Raji (cell line): Measurements from ENCODE around the gene ADAMTSL4.

Experiments
- POLR2A ChIP-seq: IDR thresholded peaks from 2 replicates; pipeline ENCODE4 v1.6.1; 2011; ENCODE audit warnings: low read depth, low read length, control low read depth; ENCODE audit not compliant: insufficient read depth

Gene ADAMTSL4

DNA sequence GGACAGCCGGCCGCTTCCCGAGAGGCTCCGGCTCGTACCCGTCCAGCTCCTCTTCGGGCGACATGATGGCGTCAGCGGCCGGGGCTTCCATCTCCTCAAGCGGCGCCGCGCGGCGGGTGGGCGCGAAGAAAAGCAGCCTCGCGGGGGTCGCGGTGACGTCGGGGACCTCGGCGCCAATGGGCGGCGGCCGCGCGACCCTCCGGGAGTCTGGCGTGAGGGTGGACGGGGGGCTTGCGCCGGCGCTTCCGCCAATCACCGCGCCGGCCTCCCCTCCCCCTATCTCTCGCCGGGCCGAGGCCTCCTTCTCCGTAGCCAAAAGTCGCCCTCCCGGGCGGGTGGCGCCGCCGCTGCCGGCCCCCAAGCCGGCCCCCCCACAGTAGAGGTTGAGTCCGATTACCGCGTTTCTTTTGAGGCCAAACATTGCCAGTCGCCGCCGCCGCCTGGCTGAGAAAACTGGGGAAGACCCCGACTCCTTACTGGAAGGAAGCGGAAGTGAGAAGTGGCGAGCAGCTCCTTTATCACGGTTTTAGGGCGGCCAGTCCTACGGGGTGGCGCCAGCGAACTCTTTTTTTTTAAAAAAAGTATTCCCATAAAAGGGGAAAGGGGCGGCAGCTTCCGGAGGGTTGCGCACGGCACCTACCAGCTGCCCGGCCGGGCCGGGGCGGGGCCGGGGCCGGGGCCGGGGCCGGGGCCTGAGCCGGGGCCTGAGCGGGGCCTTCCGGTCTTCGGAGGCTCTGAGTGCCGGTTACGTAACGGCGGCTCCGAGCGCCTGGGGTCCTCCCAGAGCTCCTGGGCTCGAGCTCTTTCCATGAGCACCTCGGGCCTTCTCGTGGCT lies 30.1 kb downstream of the ADAMTSL4 start, which contains the start of gene MCL1:
MCL1 (minus strand) TSS at position 501 of the 835 bp plus-strand sequence; CDS start at position 421, 80 bp downstream.
- TF ChIP-seq POLR2A, result peak; percentile 96

DNA sequence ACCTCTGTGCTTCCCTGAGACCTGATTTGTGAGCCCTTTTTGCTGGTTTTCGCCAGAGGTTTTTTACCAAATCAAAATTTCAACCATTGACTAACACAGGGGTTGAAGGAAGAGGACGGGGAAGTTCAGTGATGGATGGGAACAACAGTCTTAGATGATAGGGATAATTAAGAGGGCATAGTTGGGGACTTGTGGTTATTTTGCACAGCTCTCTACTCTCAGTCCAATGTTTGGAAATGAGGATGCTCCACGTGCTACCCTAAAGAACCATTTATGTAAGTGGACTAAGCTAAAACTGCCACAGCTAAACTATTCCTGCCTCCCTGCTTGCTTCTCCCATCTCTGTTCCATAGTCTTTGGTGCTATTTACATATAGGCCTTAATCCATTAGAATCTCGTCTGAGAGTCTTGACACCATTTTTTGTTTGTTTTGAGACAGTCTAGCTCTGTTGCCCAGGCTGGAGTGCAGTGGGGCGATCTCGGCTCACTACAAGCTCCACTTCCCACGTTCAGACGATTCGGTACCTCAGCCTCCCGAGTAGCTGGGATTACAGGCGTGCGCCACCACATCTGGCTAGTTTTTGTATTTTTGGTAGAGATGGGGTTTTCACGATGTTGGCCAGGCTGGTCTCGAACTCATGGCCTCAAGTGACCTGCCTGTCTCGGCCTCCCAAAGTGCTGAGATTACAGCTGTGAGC lies 30.9 kb downstream of the ADAMTSL4 start:
- no peak for TF ChIP-seq POLR2A

DNA sequence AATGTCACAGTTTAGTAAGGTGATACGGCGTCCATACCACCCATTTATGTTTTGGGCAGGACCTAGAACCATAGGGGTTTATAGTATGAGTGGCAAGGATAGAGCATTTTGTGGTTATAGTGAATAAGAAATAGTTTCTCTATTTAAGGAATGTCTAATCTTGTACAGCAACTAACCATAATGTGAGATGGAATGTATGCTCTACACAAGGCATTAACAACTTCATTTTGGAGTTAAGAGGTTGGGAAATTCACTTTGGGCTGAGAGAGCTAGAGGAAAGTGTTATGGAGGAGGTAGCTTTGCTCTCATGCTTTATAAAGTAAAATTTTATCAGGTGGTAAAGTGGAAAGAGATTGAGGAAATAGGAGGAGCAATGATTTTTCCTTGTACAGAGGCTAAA lies 33.2 kb downstream of the ADAMTSL4 start:
- TF ChIP-seq POLR2A, result no peak

DNA sequence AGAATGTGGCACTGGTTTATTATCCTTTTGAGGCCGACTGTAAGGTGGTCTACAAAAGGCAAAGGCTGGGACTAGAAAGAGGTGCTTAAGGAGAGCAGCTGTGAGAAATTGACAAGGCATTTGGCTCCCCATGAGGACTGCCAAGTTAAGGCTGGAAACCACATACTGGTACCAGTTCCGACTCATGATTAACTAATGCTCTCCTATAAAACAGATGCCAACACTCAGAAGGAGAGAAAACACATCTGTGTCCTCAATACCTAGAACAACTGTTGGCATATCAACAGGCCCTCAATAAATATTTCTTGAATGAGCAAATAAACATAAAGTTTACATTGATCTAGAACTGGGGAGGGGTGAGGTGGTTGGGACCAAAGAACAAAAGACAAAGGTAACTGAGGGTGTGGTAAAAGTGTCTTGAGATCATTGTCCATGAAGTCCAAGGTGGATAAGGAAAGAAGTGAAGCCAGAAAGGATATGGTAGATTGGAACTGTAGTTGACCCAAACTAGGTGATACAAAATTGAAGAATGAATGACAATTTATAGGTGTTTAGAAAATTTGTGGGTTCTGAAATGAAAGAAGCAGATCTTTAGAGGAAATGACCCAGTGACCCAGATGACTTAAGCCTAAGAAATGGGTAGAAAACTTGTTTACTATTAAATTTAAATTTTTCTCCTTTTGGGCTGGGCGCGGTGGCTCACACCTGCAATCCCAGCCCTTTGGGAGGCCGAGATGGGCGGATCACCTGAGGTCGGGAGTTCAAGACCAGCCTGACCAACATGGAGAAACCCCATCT lies 47.1 kb downstream of the ADAMTSL4 start:
- no peak for TF ChIP-seq POLR2A

DNA sequence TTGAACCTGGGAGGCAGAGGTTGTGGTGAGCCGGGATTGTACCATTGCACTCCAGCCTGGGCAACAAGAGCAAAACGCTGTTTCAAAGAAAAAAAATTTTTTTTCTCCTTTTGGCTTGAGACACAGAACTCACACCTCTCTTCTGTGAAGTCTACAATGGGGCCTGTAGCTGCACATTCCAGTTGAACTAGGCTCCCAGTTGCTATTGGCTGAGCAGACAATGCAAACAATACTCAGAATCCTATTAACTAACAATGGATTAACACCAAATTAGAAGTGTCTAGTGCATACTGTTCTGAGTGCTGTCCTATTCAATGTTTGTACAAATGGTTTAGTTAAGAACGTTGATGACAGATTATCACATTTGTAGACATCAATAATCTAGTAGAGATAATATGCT lies 47.8 kb downstream of the ADAMTSL4 start:
- no peak for TF ChIP-seq POLR2A

DNA sequence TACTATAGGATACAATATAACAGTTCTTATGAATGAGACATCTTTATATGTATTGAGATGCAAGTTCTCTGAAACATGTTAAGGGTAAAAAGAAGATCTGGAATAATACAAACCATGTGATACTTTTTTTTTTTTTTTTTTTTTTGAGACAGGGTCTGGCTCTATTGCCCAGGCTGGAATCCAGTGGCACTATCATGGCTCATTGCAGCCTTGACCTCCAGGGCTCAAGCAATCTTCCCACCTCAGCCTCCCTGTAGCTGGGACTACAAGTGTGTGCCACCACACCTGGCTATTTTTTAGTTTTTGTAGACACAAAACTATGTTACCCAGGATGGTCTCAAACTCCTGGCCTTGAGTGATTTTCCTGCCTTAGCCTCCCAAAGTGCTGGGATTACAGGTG lies 52.3 kb downstream of the ADAMTSL4 start:
- TF ChIP-seq POLR2A, result no peak

DNA sequence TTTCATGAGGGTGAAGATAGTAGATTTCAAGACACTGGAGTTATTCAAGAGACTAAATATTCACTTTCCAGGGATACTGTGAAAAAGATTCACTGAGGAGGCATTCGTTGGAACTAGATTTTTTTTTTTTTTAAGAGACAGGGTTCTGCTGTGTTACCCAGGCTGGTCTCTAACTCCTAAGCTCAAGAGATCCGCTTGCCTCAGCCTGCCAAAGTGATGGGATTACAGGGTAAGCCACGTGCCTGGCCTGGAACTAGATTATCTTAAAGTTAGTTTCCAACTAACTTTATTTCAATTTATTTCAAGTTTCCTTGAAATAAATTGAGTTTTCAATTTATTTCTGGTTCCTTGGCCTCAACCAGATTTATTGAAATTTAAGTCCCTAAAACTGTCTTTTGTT lies 54.5 kb downstream of the ADAMTSL4 start:
- no peak for TF ChIP-seq POLR2A

DNA sequence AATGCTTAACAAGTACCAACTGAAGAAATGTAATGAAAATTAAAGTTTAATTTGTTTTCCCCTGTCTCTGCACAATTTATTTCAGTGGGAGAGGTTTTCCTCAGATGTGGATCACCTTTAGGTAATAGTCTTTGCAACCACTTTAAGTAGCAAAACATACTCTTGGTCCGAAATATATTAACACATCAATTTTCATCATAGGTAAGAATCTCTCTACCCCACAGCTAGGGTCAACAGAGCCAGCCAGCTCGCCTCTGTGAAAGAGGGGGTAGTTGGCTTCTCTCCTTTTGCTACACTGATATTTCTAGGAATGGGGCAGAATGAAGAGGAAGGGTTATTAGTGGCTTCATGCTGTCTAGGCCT lies 55.0 kb downstream of the ADAMTSL4 start:
- TF ChIP-seq POLR2A, result no peak

DNA sequence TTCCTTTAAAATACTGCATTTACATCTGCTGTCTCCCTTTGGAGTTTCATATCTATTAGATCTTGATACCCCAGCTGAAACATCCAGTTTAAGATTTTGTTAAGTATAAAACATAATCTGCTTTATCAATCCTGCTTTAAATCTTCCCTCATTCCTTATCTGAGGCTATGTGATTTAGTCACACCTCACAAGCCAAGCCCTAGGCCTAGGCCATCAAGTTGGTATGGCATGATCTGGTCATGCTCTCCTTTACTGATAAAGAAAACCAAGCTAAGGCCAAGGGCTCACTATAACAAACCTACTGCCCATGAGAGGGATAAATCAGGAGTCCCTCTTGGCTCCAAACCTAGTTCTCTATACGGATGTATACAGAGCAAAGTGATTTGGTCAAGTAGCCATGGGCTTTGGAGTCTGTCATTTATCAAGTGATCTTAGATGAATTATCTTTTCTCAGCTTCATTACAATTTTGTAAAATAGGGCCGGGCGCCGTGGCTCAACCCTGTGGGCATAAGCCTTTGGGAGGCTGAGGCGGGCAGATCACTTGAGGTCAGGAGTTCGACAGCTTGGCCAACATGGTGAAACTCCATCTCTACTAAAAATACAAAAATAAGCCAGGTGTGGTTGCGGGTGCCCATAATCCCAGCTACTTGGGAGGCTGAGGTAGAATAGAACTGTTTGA lies 57.4 kb downstream of the ADAMTSL4 start:
- TF ChIP-seq POLR2A, result no peak

DNA sequence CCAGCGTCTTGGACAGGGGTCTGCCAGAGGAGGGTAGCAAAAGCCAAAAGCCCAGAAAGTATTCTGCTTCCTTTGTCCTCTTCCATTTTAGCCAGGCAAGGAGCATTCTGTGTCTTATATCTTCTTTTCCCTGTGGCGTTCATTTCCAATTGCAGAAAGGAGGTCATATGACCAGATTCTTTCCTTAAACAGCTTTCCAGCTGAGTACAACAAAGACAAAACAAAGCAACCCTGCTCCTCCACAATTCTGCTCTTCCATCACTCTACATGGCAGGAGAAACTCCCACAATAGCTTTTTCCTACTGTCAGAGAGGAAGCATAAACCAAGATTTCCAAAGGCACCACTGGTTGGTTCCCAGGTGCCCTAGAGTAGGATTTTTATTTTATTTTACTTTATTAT lies 60.5 kb downstream of the ADAMTSL4 start:
- TF ChIP-seq POLR2A, result no peak
